ENCODE results near the gene SDK1. TPM values are rescaled to one million over a fixed set of nuclear protein-coding genes. Genes with fewer than 3 reads are reported as not detected.

The SDK1 gene
- total and polyA plus RNA-seq, 2 experiments from 2014 or later, result not detected

- no peaks in the 10 kb centered on the region for H3K36me3 ChIP-seq (ENCODE audit: low read depth)
- TF ChIP-seq EZH2 (IDR thresholded peaks at IDR 0.05; ENCODE audit: insufficient read depth, poor library complexity, severe bottlenecking) (no peak), EZH2phosphoT487 (IDR thresholded peaks at IDR 0.05; ENCODE audit: insufficient read depth, low read depth) (no peak)
- in situ Hi-C loops (cut with MboI), result no loop called here
- H3K4me3 ChIP-seq, result no peak overlapping the region
- no peaks in the 10 kb centered on the region for H4K20me1 ChIP-seq (ENCODE audit: insufficient read depth)
- no peak overlapping the region for H3K27ac ChIP-seq
- H3F3A ChIP-seq (ENCODE audit: insufficient read depth), result no peaks in the 10 kb centered on the region
- no peak for DNase-seq
- no peaks in the 10 kb centered on the region for H3K27me3 ChIP-seq (replicated peaks; ENCODE audit: insufficient read depth)
- no peaks in the 10 kb centered on the region for H3K9me3 ChIP-seq (ENCODE audit: low read depth)
- no peaks in the 10 kb centered on the region for H3K4me1 ChIP-seq (ENCODE audit: insufficient read depth)
- 47 to 51% methylated on average over 12 of the region's 12 CpGs for WGBS, 2 experiments (ENCODE audit: low coverage in 1 of 2, low lambda C conversion rate in 2 of 2, missing lambda C conversion rate in 2 of 2)
- no peaks in the 10 kb centered on the region for H3K9me2 ChIP-seq (ENCODE audit: insufficient read depth)
- no peak overlapping the region for H3K9ac ChIP-seq
- H3K4me2 ChIP-seq (ENCODE audit: unreplicated experiment), result no peak overlapping the region
- H3K79me2 ChIP-seq (ENCODE audit: insufficient read depth), result no peaks in the 10 kb centered on the region
- H2AFZ ChIP-seq, result no peak overlapping the region
These were observed 44.8 kb downstream of the SDK1 start for GRCh38 chr7:3345699-3346481.

- no peaks in the 10 kb centered on the region for H3F3A ChIP-seq (ENCODE audit: insufficient read depth)
- no peak overlapping the region for H3K27ac ChIP-seq
- no peaks in the 10 kb centered on the region for H3K36me3 ChIP-seq (ENCODE audit: low read depth)
- H2AFZ ChIP-seq, result no peak overlapping the region
- no peak overlapping the region for H3K9ac ChIP-seq
- no peaks in the 10 kb centered on the region for H3K9me3 ChIP-seq (ENCODE audit: low read depth)
- H3K4me2 ChIP-seq (ENCODE audit: unreplicated experiment), result no peak overlapping the region
- 6 to 46% methylated on average over 1 to 2 of the region's 2 CpGs for WGBS, 2 experiments (ENCODE audit: low coverage in 1 of 2, low lambda C conversion rate in 2 of 2, missing lambda C conversion rate in 2 of 2)
- no peaks in the 10 kb centered on the region for H4K20me1 ChIP-seq (ENCODE audit: insufficient read depth)
- in situ Hi-C loops (cut with MboI), result no loop called here
- no peaks in the 10 kb centered on the region for H3K79me2 ChIP-seq (ENCODE audit: insufficient read depth)
- no peaks in the 10 kb centered on the region for H3K9me2 ChIP-seq (ENCODE audit: insufficient read depth)
- DNase-seq, result no peak
- no peaks in the 10 kb centered on the region for H3K4me1 ChIP-seq (ENCODE audit: insufficient read depth)
- no peak overlapping the region for H3K4me3 ChIP-seq
- no peak for TF ChIP-seq EZH2 (IDR thresholded peaks at IDR 0.05; ENCODE audit: insufficient read depth, poor library complexity, severe bottlenecking)
- TF ChIP-seq EZH2phosphoT487 (IDR thresholded peaks at IDR 0.05; ENCODE audit: insufficient read depth, low read depth), result no peak
- H3K27me3 ChIP-seq (replicated peaks; ENCODE audit: insufficient read depth), result no peaks in the 10 kb centered on the region
These were observed 48.1 kb downstream of the SDK1 start for GRCh38 chr7:3349126-3349525.

GRCh38 chr7:3356173-3356572, 55.1 kb downstream of the SDK1 start:
- no peak for DNase-seq
- no peaks in the 10 kb centered on the region for H3F3A ChIP-seq (ENCODE audit: insufficient read depth)
- no peaks in the 10 kb centered on the region for H4K20me1 ChIP-seq (ENCODE audit: insufficient read depth)
- H3K4me3 ChIP-seq, result no peak overlapping the region
- H3K9me2 ChIP-seq (ENCODE audit: insufficient read depth), result no peaks in the 10 kb centered on the region
- 59 to 64% methylated on average over 6 of the region's 6 CpGs for WGBS, 2 experiments (ENCODE audit: low coverage in 1 of 2, low lambda C conversion rate in 2 of 2, missing lambda C conversion rate in 2 of 2)
- no peak overlapping the region for H3K4me2 ChIP-seq (ENCODE audit: unreplicated experiment)
- no peaks in the 10 kb centered on the region for H3K9me3 ChIP-seq (ENCODE audit: low read depth)
- no peaks in the 10 kb centered on the region for H3K4me1 ChIP-seq (ENCODE audit: insufficient read depth)
- H3K9ac ChIP-seq, result no peak overlapping the region
- no peak overlapping the region for H2AFZ ChIP-seq
- no peaks in the 10 kb centered on the region for H3K36me3 ChIP-seq (ENCODE audit: low read depth)
- TF ChIP-seq EZH2phosphoT487 (IDR thresholded peaks at IDR 0.05; ENCODE audit: insufficient read depth, low read depth), result no peak
- TF ChIP-seq EZH2 (IDR thresholded peaks at IDR 0.05; ENCODE audit: insufficient read depth, poor library complexity, severe bottlenecking), result no peak
- no peak overlapping the region for H3K27ac ChIP-seq
- no peaks in the 10 kb centered on the region for H3K27me3 ChIP-seq (replicated peaks; ENCODE audit: insufficient read depth)
- in situ Hi-C loops (cut with MboI), result no loop called here
- no peaks in the 10 kb centered on the region for H3K79me2 ChIP-seq (ENCODE audit: insufficient read depth)

- H3K4me2 ChIP-seq (ENCODE audit: unreplicated experiment), result no peak overlapping the region
- no peaks in the 10 kb centered on the region for H3K79me2 ChIP-seq (ENCODE audit: insufficient read depth)
- 53 to 67% methylated on average over 5 of the region's 5 CpGs for WGBS, 2 experiments (ENCODE audit: low coverage in 1 of 2, low lambda C conversion rate in 2 of 2, missing lambda C conversion rate in 2 of 2)
- in situ Hi-C loops (cut with MboI), result no loop called here
- no peaks in the 10 kb centered on the region for H3F3A ChIP-seq (ENCODE audit: insufficient read depth)
- no peaks in the 10 kb centered on the region for H3K27me3 ChIP-seq (replicated peaks; ENCODE audit: insufficient read depth)
- H3K4me3 ChIP-seq, result no peak overlapping the region
- no peaks in the 10 kb centered on the region for H3K4me1 ChIP-seq (ENCODE audit: insufficient read depth)
- no peak overlapping the region for H3K27ac ChIP-seq
- no peak for TF ChIP-seq EZH2phosphoT487 (IDR thresholded peaks at IDR 0.05; ENCODE audit: insufficient read depth, low read depth)
- TF ChIP-seq EZH2 (IDR thresholded peaks at IDR 0.05; ENCODE audit: insufficient read depth, poor library complexity, severe bottlenecking), result no peak
- H3K9ac ChIP-seq, result no peak overlapping the region
- no peaks in the 10 kb centered on the region for H3K36me3 ChIP-seq (ENCODE audit: low read depth)
- no peaks in the 10 kb centered on the region for H3K9me3 ChIP-seq (ENCODE audit: low read depth)
- H4K20me1 ChIP-seq (ENCODE audit: insufficient read depth), result no peaks in the 10 kb centered on the region
- no peak for DNase-seq
- H3K9me2 ChIP-seq (ENCODE audit: insufficient read depth), result no peaks in the 10 kb centered on the region
- H2AFZ ChIP-seq, result no peak overlapping the region
These were observed 57.9 kb downstream of the SDK1 start for GRCh38 chr7:3358991-3359390.

All from GM23248 (cell line).